IPS DF 19.7 (cell line): ENCODE results near the gene TNPO3.
"Not testable (repeated sequence)": the region's sequence is repeated elsewhere in the genome, so short reads cannot be mapped to it uniquely, and the experiment has no call there.

Source experiments
- DNase-seq: peaks from one replicate; pipeline ENCODE4 v3.0.0-alpha.2; 2013; ENCODE audit warnings: low read depth, low spot score

Gene TNPO3

DNA sequence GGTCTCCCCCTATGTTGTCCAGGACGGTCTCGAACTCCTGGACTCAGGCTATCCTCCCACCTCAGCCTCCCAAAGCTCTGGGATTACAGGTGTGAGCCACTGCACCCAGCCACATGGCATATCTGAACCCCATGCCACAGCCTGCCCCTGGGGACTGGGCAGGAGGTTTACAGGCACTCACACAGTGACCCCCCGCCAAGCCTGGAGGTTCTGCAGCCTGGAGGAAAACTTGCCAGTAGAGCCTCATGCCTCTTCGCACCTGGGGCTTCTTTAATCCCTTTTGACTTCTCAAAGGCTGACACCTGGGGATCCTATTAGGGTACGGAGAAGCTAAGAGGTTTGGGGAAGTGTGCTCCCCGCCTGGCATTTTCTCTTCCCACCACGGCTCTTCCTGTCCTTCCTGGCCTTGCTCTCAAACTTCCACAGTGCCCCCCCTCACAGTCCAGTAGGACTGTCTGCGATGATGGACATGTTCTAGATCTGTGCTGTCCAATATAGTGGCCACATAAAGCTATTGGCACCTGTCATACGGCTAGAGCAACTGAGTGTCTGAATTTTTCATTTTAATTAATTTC, 133.0 kb downstream of the TNPO3 start:
- DNase-seq: no peak

DNA sequence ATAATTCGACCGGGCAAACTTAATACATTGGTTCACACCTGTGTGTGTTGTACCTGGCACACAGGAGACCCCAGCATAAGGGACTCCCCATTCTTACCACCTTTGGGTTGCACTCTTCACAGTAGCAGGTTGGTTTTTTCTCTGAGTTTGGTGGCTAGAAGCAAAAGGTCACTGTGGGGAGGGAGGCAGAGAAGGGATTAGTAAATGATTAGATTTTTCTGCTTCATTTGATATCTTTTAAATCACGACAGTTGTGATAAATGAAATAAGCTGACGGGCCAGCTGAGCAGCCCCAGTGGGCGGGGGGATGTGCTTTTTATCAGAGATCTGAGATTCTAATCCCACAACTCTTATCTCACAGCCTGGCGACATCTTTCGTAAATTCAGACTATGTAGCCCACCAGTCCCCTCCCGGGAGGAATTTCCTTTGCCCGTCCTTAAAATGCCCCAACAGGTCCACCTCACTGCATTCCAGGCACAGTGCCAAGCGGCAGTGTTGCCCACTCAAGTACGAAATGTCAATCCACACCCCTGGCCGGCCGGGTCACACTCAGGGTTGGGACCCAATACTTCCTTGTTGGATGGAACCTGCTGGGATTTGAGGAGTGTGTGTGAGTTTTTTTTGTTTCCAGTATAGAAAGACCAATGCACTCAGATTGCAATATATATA, 133.9 kb downstream of the TNPO3 start:
- DNase-seq: no peak

DNA sequence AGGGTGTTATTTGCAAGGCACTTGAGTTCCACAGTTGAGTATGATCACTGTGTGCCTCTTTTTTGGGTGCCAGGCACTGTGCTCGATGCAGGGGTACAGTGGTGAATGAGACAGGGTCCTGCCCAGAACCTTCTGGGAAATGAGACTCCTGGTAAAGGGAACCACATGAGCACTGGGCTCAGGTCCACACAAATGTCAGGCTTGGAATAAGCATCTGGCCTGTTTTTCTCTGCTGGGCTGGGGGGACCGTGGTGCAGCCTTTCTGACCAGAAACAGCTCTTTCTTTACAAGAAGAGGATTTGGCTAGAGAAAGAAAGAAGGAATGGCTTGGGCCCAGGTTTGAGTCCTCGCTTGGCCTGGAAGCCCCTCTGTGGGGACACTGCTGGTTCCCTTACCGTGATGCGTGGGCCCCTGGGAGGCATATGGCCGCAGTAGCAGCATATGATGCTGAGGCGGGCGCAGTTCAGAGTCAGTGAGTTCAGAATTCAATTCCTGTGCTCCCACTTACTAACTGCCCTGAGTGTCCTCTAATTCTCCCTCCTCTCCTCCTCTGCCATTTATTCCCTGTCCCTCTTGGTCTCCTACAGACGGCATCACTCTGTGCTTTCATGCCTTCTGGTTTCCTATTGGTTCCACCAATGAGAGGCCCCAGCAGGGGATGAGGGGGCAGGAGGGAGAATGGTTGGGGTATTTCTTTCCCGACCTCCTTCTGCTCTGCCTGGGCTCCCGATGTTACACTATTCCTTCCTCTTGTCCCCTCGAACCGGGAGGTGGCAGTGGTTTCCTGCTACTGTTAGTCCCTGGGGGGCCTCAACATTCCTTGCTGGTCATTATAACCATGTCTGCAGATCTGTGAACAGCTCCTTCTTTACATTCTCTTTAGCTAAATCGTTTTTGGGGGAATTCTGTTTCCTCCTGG, 134.8 kb downstream of the TNPO3 start:
- DNase-seq: no peak

GRCh38 chr7:128919241-128919640, 135.7 kb downstream of the TNPO3 start:
- no peak for DNase-seq

GRCh38 chr7:128918016-128918665, 136.8 kb downstream of the TNPO3 start:
- no peak for DNase-seq

DNA sequence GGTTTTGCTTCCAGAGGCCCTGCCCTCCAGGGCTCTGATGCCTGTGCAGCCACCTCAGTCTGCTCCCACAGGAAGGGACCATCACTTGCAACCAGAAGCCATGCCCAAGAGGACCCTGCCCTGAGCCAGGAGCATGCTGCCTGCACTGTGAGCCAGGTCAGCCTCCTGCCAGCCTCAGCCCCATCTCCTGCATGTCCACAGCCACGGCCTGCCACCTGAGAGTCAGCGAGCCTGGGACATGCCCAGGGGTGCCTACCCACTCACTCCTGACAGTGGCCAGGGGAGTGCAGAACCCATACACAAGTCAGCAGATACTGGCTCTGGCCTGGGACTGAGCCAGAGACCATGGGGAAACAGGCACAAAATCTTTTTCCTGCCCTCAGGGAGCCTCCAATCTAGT, 137.8 kb downstream of the TNPO3 start:
- no peak for DNase-seq

DNA sequence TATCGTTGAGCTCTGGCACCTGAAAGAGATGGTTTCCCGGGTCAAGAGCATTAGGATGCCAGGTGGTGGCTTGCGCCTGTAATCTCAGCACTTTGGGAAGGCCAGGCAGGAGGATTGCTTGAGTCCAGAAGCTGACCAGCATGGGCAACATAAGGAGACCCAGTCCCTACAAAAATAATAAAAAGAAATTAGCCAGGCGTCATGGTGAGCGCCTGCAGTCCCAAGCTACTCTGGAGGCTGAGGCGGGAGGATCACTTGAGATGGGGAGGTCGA, 138.3 kb downstream of the TNPO3 start:
- DNase-seq: no peak

DNA sequence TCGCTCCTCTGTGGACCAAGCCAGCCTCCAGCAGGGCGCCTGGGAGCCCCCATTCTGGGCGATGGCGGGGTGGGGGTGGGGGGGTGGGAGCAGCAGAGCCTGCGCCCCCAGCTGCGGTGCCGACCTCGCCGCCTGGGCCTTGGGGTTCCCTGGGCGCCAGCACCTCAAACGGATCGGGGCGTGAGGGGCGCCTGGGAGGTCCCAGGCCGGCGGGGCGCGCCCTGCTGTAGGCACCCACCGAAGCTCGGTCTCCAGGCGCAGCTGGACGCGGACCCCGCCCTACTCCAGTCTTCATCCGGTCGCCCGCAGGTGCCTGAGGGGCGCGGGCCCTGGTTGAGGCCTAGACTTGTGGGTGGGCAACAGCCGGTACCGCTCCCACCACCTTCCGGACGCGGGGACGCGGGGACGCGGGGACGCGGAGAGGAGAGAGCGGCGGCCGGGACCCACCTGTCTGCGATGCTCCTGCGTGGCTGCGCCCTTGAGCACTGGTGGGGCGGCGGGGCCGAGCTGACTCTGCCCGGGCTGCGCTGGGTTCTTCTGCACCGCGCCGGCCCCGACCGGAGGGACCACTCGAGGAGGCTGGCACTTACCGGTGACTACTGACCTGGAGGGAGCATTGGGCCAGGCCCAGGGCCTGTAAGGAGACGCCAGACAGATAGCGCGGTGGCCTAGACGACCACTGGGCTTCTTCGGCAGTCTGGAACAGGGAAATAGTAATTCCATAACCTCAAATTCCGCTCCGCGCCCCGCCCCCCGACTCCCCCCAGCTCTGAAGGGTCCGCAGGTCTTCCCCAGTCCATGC, 138.9 kb downstream of the TNPO3 start:
- DNase-seq: no peak

DNA sequence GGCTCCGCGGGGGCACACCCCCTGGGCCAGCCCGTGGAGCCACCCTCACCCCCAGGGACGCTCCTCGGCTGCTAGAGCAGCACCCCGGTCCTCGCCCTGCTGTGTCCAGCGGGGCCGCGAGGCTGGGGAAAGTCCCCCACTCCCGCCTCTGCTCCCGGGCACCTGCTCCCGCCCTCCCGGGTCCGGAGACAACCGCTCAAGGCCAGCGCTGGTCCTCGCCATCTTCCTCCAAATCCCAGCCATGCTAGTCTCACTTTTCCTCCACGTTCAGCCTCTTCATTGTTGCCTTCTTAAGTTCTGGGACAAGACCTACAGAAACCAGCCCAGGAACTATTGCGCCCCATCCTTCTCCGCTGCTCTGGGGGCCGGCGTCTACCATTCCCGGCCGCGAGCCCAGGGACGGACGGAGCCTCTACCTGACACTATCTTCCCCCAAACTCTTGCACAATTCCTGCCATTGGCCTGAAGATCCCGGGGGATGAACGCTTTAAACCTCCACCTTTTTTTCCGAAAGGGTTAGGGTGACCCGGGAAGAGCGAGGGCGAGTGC, 139.6 kb downstream of the TNPO3 start:
- no peak for DNase-seq

- no peak for DNase-seq
Observed at GRCh38 chr7:128914566-128915151, 140.3 kb downstream of the TNPO3 start.

DNA sequence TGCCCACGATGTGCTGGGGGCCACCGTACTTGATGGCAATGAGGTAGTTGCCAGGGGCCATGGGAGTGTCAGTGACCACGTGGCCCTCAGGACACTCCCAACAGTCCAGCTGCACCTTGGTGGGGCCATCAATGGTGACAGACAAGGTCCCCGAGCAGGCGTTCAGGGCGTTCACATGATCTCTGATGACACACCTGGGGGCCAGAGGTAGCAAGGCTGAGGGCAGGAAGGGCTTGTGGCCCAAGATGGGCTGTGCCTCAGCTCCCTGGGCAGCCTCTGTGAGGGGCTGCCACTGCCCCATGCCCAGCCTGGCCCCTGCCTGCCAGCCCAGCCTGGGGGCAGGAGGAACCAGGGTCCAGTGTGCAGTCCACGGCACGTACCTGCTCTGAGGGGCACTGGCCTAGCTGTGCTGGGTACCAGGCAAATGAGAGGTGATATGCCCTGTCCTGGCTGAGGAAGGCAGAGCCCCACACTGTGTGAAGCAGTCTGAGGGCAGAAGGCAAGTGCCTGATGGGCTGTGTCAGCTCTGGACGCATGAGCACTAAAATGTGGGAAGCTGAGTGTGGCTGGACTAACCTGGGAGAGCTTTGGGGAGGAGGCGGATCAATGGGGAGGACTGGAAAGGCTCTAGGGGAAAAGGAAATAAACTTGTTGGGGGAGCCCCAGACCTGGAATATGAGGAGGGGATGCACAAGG, 140.9 kb downstream of the TNPO3 start:
- no peak for DNase-seq

DNA sequence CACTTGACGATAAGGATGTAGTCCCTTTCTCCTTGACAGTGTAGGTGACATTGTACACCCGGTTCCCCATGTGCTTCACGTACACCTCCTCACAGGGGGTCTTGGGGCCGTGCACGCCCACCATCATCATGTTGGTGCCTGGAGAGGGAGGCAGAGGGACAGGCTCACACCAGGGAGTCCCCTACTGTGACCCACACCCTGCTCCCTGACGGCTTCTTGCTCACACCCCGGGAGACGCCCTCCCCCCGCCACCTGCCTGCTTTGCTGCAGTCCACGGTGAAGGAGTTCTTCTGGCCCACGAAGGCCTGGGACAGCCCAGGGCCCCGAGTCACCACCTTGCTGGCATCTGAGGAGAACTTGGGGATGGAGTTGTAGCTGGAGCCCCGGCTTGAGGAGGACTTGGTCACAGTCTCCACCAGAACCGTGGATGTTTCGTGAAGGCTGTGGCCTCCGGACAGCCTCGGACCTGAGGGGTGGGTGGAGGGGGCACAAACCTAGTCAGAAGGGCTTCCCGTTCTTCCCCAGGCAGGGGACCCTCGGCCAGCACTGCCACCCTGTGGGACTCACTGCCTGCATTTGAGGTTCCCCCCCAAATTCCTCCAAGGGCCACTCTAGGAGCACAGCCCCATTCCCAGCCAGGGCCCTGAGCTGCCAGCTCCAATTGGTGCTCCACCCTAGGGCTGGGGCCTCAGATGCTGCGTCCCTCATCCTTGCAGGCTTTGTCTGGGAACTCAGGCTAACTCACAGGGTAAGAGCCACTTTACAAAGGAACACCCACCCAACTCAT, 142.0 kb downstream of the TNPO3 start:
- DNase-seq: not testable (repeated sequence)

DNA sequence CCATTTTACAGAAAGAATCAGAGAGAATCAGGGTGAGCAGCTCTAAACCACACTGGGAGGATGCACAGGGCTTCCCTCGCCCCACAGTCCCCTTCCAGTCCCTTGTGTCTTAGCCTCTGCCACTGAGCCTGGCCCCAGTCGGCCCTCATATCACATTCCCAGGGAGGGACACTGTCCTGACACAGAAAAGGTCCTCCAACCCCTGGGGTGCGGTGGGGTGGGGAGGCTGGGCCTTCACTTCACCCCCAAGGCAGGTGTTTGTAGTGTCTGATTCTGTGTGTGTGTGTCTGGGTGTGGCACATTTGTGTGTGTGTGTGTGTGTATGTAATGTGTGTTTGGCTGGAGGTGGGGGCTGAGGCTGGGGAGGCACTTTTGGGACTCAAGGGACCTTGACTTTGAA, 142.6 kb downstream of the TNPO3 start:
- no peak for DNase-seq

DNA sequence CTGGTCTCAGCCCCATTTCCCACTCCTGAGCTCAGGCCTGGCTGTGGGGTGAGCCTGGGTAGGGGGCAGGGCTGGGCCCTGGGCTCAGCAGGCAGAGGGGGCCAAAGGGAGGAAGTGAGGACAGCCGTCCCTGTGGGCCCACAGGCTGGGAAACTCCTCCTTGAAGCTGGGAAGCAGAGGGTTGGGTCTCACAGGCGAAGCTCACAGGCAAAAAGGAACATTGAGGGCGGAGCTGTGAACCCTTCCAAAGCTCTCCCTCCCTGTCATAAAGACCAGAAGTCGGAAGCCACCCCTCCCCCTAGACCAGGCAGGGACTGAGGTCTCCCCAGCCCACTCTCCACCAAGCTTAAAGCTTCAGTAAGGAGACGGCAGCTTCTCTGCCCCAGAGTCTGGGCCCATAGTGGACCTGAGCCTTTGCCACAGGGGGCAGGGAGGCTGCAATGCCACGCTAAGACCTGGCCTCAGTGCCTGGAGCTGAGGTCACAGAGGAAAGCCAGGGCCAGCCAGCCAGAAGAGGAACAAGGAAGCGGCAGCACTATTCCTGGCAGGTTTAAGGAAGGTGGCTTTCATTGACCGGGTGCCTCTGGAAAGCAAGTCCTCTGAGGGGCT, 143.4 kb downstream of the TNPO3 start:
- DNase-seq: peak; percentile 75

- DNase-seq: no peak
Observed at GRCh38 chr7:128910569-128910945, 144.4 kb downstream of the TNPO3 start, which contains the start of gene KCP. KCP (minus strand) TSS chr7:128910709; CDS start chr7:128910676, 33 bp downstream.

DNA sequence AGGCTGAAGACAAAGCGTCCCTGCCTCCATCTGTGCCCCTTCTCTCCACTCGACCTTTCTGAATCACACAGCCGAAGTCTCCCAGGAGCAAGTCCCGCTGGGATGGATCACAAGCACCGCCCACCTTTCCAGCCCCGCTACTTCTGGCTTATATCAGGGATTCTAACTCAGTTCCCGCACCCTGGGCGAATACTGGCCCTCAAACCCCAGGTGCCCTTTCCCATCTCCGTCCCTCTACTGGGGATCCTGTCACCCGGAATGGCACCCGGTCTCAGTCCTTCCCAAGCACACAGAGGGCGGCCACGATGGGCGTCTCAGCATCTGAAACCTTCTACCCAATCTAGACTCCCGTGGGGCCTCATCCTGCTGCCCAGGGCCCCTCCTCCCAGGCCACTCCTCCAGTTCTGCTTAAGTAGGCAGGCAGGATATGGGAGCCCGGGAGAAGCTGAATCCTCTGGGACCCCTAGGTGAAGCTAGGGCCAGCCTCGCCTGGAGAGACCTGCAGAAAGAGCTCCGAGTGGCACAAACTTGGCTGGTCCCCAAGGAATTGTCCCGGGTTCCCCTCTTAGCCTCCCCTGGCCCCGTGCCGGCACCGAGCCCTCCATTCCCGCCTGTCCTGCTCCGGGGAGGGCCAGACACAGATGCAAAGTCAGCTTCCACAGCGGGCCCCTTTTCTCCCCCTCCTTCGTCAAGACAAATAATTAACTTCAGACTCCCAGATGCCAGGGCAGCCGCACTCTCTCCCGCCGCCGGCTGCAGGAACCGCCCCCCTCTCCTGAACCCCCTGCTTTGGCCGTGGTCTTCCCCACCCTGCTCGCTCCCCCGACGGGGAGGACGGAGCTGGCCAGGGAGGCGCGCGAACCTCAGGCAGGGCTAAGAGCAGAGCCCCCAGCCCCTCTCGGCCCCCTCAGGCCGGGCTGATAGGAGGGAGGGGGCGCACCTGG, 145.0 kb downstream of the TNPO3 start:
- DNase-seq: no peak

- no peak for DNase-seq
Observed at GRCh38 chr7:128908750-128909624, 145.9 kb downstream of the TNPO3 start.
